AG08395 (cell line): ENCODE results near the gene PIK3AP1.

ENCODE experiments used
- DNase-seq: peaks from one replicate; pipeline ENCODE4 v3.0.0; 2012; ENCODE audit warnings: mixed read lengths, low spot score

Gene PIK3AP1

DNA sequence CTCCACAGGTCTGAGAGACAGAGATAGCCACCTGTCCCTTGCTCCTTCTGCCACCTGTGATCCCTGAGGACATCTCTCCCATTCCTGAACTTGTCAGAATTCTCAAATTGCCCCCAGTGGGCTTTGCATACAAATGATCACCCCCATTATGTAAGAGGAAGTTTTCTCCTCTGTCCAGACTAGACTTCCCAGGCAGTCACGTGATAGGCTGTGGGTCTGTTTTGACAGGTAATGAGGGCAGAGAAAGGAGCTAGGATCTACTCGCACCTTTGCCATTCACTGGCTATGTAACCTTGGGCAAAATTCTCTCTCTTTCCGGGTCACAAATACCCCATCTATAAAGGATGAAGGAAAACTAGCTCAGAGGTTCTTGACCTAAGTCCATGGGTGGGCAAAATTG, 112.1 kb downstream of the PIK3AP1 start:
- DNase-seq: no peak

DNA sequence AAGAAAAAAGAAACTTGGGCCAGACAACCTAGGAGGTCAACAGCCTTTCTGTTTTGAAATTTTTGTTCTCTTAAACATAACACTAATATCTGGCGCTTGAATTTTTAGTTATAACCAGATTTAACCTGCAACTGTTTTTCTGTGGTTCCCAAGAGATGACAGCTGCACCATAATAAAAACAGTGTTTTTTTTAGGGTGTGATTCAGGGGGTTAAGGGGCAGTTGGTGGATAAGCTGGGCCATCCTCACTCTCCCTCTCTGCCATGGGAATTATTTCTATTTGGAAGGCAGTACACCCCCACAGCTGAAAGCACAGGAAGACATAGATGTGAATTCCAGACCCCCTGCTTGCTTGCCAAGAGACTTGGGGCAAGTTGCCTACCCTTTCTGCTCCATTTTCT, 113.4 kb downstream of the PIK3AP1 start:
- DNase-seq: no peak

DNA sequence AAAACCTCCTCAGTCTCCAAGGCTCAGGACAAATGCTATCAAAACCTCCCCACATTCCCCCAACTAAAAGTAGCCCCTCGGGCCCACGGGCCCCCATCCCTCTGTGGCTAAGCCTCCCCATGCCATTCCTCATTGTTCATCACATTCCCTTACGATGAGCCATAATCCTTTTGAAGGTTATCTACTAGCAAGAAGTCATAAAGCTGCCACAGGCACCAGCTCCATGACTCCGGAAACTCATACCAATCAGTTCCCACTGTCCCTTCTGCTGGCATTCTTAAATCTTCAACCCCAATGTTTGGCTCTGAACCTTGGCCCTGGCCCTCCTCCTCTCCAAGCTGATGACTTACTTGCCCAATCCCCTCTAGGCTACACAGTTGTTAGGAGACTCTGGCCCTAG, 114.1 kb downstream of the PIK3AP1 start:
- peak; percentile 62 for DNase-seq

- DNase-seq: no peak
These were observed 120.0 kb downstream of the PIK3AP1 start for GRCh38 chr10:96600337-96600736.

GRCh38 chr10:96598846-96599245, 121.5 kb downstream of the PIK3AP1 start:
- no peak for DNase-seq

- DNase-seq: no peak
These were observed 123.6 kb downstream of the PIK3AP1 start for GRCh38 chr10:96596422-96597407.

- DNase-seq: no peak
These were observed 124.6 kb downstream of the PIK3AP1 start for GRCh38 chr10:96595741-96596140.

DNA sequence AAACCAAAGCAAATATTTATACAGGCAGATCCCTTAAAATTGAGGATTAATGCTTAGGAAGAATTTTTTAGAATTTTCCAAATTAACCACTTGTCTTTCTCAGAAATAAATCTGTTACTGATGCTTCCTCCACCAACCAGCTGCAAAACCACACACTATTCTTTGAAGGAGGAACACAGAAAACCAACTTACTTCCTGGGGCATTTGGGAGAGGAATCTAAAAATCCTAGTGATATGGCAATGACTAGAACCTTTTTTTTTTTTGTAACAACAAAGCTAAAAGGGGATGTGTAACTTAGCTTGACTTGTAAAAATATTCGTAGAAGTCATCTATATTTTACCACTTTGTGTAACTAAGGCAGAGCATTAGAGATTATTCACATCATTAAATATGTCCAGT, 128.4 kb downstream of the PIK3AP1 start:
- DNase-seq: no peak

DNA sequence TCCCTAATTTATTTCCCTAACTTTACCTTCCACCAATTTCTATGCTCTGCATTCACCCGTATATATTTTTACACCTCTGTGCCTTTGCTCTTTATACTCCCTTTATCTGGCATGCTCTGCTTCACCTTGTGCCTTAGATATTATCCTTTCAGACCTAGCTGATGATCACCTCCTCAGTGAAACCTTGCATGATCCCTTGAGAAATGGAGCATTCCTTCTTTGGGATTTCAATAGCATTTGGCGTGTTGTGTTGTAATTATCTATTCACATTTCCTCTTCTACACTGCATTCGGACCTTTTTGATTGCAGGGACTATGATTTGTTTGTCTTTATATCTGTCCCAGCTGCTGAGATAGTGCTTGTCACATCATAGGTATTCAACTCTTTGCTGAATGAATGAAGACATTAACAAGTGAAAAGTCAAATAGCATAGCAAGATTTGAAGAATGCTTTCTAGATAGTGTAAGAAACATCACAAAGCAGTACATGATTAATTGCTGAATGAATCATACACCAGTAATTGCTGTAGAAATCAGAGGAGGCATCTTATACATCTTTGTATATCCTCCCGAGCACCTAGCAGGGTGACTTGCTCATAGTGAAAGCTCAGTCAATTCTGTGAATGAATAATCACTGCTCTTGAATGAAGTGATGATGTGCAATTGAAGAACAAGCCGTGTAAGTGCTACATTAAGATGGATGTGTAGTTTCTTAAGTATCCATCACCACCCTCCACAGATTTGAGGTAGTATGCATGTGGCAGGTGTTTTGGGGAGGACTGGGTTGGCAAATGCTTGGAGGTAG, 131.5 kb downstream of the PIK3AP1 start:
- DNase-seq: no peak

- no peak for DNase-seq
These were observed 132.2 kb downstream of the PIK3AP1 start for GRCh38 chr10:96588060-96588554.

DNA sequence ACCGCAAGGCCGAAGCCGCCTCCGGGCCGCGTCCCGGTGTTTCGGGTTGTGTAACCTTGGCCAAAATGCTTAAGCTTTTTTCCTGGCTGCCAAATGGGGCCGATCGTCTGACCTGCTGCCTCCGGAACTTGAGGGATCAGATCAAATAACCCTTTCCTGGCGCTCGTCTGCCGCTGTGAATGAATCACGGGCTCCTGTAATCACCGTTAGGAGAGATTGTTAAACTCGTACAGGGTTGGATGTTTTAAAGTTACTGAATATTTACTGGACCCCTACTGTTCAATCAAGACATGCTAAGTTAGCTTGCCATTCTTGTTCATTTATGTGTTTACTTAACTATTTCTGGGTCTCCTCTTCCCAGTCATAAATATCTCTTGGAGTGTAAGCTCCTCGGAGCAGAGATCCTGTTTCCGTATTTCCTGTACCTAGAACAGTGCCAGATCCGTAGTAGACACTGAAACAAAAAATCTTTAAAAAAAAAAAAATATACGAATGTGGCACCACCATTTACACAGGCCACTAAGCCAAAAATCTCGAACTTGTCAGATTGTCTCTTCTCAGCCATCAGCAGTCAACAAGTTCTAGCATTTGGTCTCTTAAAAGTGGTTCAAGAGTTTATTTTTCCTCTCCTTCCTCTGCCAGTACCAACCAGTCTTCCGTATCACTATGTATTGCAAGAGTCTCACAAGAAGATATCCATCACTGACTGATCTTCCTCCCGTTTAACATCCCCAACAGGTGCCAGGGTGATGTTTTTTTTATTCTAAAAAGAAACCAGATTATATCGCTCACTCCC, 132.9 kb downstream of the PIK3AP1 start:
- peak; percentile 68 for DNase-seq

GRCh38 chr10:96586419-96587263, 133.7 kb downstream of the PIK3AP1 start, which contains the start of gene TM9SF3:
TSS of gene TM9SF3 (minus strand) at chr10:96587012. CDS start at chr10:96586835, 177 bp downstream.
- peak; percentile 93 for DNase-seq

GRCh38 chr10:96585736-96586418, 134.4 kb downstream of the PIK3AP1 start:
- no peak for DNase-seq

DNA sequence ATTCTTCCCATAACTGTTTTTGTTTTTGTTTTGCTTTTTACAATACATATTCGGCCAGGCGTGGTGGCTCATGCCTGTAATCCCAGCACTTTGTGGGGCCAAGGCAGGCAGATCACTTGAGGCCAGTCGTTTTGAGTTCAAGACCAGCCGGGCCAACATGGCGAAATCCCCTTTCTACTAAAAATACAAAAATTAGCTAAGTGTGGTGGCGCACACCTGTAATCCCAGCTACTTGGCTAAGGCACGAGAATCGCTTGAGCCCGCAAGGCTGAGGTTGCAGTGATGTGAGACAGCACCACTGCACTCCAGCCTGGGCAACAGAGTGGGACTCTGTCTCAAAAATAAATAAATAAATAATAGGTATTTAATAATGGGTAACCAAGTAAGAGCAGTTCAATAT, 135.8 kb downstream of the PIK3AP1 start:
- no peak for DNase-seq

- DNase-seq: no peak
These were observed 136.3 kb downstream of the PIK3AP1 start for GRCh38 chr10:96584035-96584434.

DNA sequence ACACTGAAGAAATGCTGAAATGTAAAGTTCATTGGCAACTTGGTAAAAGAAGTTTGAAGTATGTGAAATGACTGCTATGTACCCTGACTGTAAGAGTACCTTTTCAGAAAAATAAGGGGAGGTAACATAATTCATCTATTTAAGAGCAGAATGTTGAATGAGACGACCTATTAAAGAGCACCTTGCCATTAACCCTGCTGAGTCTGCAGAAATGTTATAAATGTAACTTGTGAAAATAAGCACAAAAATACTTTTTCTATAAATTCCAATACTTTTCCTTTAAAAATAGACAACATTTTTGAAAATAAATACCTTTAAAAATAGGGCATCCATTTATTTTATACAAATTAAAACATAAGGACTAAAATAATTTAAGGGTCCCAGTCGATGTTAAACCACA, 141.2 kb downstream of the PIK3AP1 start:
- DNase-seq: no peak

- no peak for DNase-seq
These were observed 141.7 kb downstream of the PIK3AP1 start for GRCh38 chr10:96578633-96579032.

- DNase-seq: no peak
These were observed 142.3 kb downstream of the PIK3AP1 start for GRCh38 chr10:96578022-96578421.

- DNase-seq: no peak
These were observed 143.2 kb downstream of the PIK3AP1 start for GRCh38 chr10:96577069-96577468.

DNA sequence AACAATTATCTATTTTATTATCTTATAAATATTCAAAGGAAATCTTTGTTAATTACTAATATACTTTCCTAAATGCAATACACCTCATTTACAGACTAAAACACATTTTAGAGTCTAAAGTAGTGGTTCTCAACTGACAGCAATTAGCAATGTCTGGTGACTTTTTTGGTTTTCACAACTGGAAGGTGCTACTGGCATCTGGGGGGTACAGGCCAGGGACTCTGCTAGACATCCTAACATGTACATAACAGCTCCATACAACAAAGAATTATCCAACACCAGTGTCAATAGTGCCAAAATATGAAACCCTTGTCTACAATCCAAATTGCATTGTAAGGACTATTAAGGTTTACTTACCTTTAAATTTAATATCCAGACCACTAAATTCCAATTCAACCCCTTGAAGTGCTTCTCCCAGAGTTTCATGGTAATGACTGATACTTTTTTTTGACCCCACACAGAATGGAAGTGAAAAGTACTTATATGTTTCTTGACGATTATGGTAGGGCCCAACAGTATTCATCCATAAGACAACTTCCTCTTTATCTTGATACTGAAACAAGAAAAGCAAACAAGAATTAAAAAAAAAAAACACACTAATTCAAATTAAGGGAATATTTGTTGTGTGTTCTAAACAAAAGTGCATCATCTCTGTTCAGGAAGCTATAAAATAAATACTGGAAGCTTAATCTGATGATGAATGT, 143.9 kb downstream of the PIK3AP1 start:
- DNase-seq: no peak
